GM12864 (cell line): ENCODE data around the gene TSPAN15.

Source experiments
- DNase-seq: peaks from one replicate; pipeline ENCODE4 v3.0.0-alpha.2; 2011; ENCODE audit warnings: low read depth
- H3K4me3 ChIP-seq: 2 replicates; pipeline ENCODE4 v1.5.1; 2011; ENCODE audit warnings: mild to moderate bottlenecking, low read depth, low read length, control low read depth
- CTCF ChIP-seq: IDR thresholded peaks from 2 replicates; pipeline ENCODE4 v1.5.1; 2011; ENCODE audit warnings: low read depth, mild to moderate bottlenecking, moderate library complexity, low read length, control low read depth, inconsistent platforms; ENCODE audit errors: missing control alignments

The TSPAN15 gene

DNA sequence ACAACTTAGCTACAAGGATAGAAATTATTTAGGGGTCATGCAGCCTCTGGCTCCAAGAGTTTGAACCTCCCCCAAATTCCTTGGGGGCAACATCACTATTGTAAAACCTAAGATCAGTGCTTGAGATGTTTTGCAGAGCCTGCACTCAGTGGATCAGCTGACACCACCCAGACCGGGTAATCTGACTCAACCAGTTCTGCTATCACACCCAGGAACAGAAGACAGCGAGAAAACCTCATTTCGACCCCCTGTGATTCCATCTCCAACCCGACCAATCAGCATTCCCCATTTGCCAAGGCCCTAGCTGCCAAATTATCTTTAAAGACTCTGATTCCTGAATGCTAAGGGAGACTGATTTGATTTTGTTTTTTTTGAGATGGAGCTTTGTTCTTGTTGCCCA is 39.8 kb upstream of the TSPAN15 start:
- no peak overlapping the region for H3K4me3 ChIP-seq
- no peak for TF ChIP-seq CTCF
- DNase-seq, result no peak

GRCh38 chr10:69412232-69412790 is 39.0 kb upstream of the TSPAN15 start:
- DNase-seq, result no peak
- no peak for TF ChIP-seq CTCF
- no peak overlapping the region for H3K4me3 ChIP-seq

GRCh38 chr10:69413221-69413865 is 37.9 kb upstream of the TSPAN15 start:
- TF ChIP-seq CTCF, result peak; percentile 69
- H3K4me3 ChIP-seq, result no peak overlapping the region
- DNase-seq, result no peak

GRCh38 chr10:69414036-69415018 is 36.9 kb upstream of the TSPAN15 start:
- no peak for DNase-seq
- no peak overlapping the region for H3K4me3 ChIP-seq
- TF ChIP-seq CTCF, result no peak

- no peak for DNase-seq
- no peak for TF ChIP-seq CTCF
- no peak overlapping the region for H3K4me3 ChIP-seq
These were observed 36.2 kb upstream of the TSPAN15 start for GRCh38 chr10:69415049-69415448.

DNA sequence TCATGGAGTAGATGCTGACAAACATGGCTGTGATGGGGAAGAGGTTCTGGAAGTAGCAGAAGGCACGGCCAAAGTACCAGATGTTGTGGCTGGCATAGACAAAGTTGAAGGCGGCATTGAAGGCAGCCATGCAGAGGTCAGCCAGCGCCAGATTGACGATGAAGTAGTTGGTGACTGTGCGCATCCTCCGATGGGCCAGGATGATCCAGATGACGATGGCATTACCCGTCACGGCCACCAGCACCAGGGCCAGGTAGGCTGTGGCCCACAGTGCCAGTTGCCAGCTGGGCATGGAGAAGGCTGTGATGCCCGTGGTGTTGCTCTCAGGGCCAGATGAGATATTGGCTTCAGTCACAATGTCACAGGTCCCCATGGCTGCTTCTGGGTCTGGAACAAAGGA is 35.3 kb upstream of the TSPAN15 start:
- no peak for DNase-seq
- no peak for TF ChIP-seq CTCF
- H3K4me3 ChIP-seq, result no peak overlapping the region
